Smooth muscle cell (in vitro differentiated cells): ENCODE measurements around the gene BMPR1A. TPM values are rescaled to one million over a fixed set of nuclear protein-coding genes. Genes with fewer than 3 reads are reported as not detected.

ENCODE experiments used
- DNase-seq: peaks from one replicate; lab custom pipeline; 2025; ENCODE audit not compliant: unreplicated experiment; lab: John Stamatoyannopoulos, UW
- H2AFZ ChIP-seq: fragments of 200-600 bp; sonication (generic); 2 replicates; pipeline ENCODE4 v1.6.0; 2016; ENCODE audit warnings: antibody characterized with exemption, low read depth, mild to moderate bottlenecking
- H3F3A ChIP-seq: fragments of 200-600 bp; sonication (generic); 2 replicates; pipeline ENCODE4 v1.6.0; 2017; ENCODE audit warnings: antibody characterized with exemption, low read depth
- H3K27ac ChIP-seq: fragments of 200-600 bp; sonication (generic); 2 replicates; pipeline ENCODE4 v1.5.1; 2016; ENCODE audit warnings: low read depth, mild to moderate bottlenecking
- H3K27me3 ChIP-seq: fragments of 200-600 bp; sonication (generic); 2 replicates; pipeline ENCODE4 v1.6.1; 2016; ENCODE audit warnings: low read depth, mild to moderate bottlenecking
- H3K36me3 ChIP-seq: fragments of 200-600 bp; sonication (generic); 2 replicates; pipeline ENCODE4 v1.5.1; 2016; ENCODE audit warnings: low read depth
- H3K4me1 ChIP-seq: fragments of 200-600 bp; sonication (generic); 2 replicates; pipeline ENCODE4 v1.5.1; 2016; ENCODE audit warnings: low read depth
- H3K4me2 ChIP-seq: fragments of 200-600 bp; sonication (generic); 2 replicates; pipeline ENCODE4 v1.6.0; 2016; ENCODE audit warnings: mild to moderate bottlenecking
- H3K4me3 ChIP-seq: fragments of 200-600 bp; sonication (generic); 2 replicates; pipeline ENCODE4 v1.5.1; 2016; ENCODE audit warnings: mild to moderate bottlenecking
- H3K79me2 ChIP-seq: fragments of 200-600 bp; sonication (generic); 2 replicates; pipeline ENCODE4 v1.6.0; 2016; ENCODE audit warnings: low read depth, mild to moderate bottlenecking
- H3K9ac ChIP-seq: fragments of 200-600 bp; sonication (generic); 2 replicates; pipeline ENCODE4 v1.6.0; 2016; ENCODE audit warnings: low read depth
- H3K9me3 ChIP-seq: fragments of 200-600 bp; sonication (generic); replicated peaks from 2 replicates; pipeline ENCODE4 v1.5.1; 2016; ENCODE audit warnings: low read depth
- H4K20me1 ChIP-seq: fragments of 200-600 bp; sonication (generic); 2 replicates; pipeline ENCODE4 v1.6.0; 2016; ENCODE audit warnings: low read depth
- WGBS: methylation state at CpG from one replicate; pipeline ENCODE4 v1.1.7; 2016; ENCODE audit warnings: low lambda C conversion rate; 5-methylcytosine and 5-hydroxymethylcytosine counted together
- polyA plus RNA-seq: library from polyadenylated mRNA; unstranded; fragments of >200 nt; fragmentation: Nextera tagmentation; extraction: Ambion mirVana; gene quantifications from 2 replicates; pipeline ENCODE4 v1.2.1, GENCODE V29; 2016
- total RNA-seq: library from RNA; depleted of rRNA; stranded (reverse); fragments of >200 nt; gene quantifications from 2 replicates; pipeline ENCODE4 v1.2.3, GENCODE V29; 2014
- TF ChIP-seq, protein P1 (sequence below): fragments of 200-600 bp; sonication (generic); IDR thresholded peaks from 2 replicates; pipeline ENCODE4 v1.5.1; 2017; ENCODE audit warnings: borderline replicate concordance, mild to moderate bottlenecking, antibody characterized with exemption; ENCODE audit not compliant: insufficient read depth, poor library complexity, severe bottlenecking

The BMPR1A gene
- total and polyA plus RNA-seq, 2 experiments from 2014 or later = 15.5 to 80.9 TPM

- Histone ChIP-seq H2AFZ (no peak overlapping the region), H3K9ac (no peak overlapping the region), H3K36me3 (no peaks in the 10 kb centered on the region), H4K20me1 (peaks cover 9% of the 10 kb centered on the region), H3K4me1 (peaks cover 10% of the 10 kb centered on the region), H3F3A (no peaks in the 10 kb centered on the region), H3K9me3 (no peaks in the 10 kb centered on the region), H3K79me2 (peaks cover 11% of the 10 kb centered on the region), H3K4me3 (no peak overlapping the region), H3K27ac (no peak overlapping the region), H3K27me3 (no peaks in the 10 kb centered on the region), H3K4me2 (no peak overlapping the region)
- DNase-seq = no peak
- TF ChIP-seq, protein P1, sequence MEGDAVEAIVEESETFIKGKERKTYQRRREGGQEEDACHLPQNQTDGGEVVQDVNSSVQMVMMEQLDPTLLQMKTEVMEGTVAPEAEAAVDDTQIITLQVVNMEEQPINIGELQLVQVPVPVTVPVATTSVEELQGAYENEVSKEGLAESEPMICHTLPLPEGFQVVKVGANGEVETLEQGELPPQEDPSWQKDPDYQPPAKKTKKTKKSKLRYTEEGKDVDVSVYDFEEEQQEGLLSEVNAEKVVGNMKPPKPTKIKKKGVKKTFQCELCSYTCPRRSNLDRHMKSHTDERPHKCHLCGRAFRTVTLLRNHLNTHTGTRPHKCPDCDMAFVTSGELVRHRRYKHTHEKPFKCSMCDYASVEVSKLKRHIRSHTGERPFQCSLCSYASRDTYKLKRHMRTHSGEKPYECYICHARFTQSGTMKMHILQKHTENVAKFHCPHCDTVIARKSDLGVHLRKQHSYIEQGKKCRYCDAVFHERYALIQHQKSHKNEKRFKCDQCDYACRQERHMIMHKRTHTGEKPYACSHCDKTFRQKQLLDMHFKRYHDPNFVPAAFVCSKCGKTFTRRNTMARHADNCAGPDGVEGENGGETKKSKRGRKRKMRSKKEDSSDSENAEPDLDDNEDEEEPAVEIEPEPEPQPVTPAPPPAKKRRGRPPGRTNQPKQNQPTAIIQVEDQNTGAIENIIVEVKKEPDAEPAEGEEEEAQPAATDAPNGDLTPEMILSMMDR = no peak
- 93% methylated on average over 2 of the region's 2 CpGs for WGBS
Measured at GRCh38 chr10:86753051-86753450, 3.4 kb upstream of the BMPR1A start.

DNA sequence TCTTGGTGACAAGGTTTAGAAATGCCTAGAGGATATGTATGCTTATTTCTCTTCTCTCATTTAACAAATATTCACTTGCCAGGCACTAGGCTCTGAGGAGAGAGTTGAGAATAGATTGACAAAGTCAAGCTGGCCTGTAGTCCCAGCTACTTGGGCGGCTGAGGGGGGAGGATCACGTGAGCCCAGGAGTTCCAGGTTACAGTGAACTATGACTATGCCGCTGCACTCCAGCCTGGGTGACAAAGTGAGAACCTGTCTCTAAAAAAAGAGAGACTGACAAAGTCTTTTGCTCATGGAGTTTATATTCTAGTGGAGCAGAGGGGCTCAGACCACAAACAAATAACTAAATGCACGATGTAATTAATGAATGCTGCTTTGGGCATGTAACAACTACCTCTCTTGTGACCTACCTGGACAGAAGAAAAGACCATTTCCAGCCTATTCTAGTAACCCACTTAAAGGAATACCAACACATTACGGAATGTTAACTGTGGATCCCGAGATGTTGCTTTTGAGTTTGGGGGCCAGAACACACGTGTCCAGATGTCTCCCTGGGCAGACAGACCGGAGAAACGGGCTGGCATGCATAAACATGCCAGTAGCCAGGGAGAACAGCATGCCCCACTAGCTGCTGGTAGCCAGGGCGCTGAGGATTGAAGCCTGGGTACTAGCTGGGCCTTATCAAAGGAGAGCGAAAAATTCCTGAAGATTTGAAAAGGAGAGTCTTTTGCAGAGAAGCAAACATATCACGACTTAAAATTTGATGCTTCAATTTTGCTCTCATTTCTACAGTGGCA is 2.6 kb upstream of the BMPR1A start:
- Histone ChIP-seq H3K36me3 (no peaks in the 10 kb centered on the region), H3K79me2 (peaks cover 19% of the 10 kb centered on the region), H3F3A (no peaks in the 10 kb centered on the region), H3K27me3 (no peaks in the 10 kb centered on the region), H3K4me1 (peaks cover 12% of the 10 kb centered on the region), H3K9me3 (no peaks in the 10 kb centered on the region), H3K27ac (no peak overlapping the region), H3K9ac (no peak overlapping the region), H3K4me3 (no peak overlapping the region), H2AFZ (no peak overlapping the region), H4K20me1 (peaks cover 17% of the 10 kb centered on the region), H3K4me2 (no peak overlapping the region)
- WGBS = 88% methylated on average over 12 of the region's 12 CpGs
- DNase-seq = no peak
- TF ChIP-seq, protein P1 = no peak

- Histone ChIP-seq H3K9ac (peak overlapping the region; percentile 94), H3F3A (no peaks in the 10 kb centered on the region), H3K9me3 (no peaks in the 10 kb centered on the region), H3K4me1 (peaks cover 21% of the 10 kb centered on the region), H3K27ac (peak overlapping the region; percentile 84), H3K4me2 (peak overlapping the region; percentile 83), H4K20me1 (peaks cover 30% of the 10 kb centered on the region), H3K36me3 (no peaks in the 10 kb centered on the region), H3K27me3 (no peaks in the 10 kb centered on the region), H2AFZ (peak overlapping the region; percentile 89), H3K4me3 (peak overlapping the region; percentile 84), H3K79me2 (peaks cover 35% of the 10 kb centered on the region)
- DNase-seq = no peak
- WGBS = 2% methylated on average over 9 of the region's 9 CpGs
- TF ChIP-seq, protein P1 = no peak
Measured at GRCh38 chr10:86755454-86755739, 1.0 kb upstream of the BMPR1A start.
